Hepatocyte (in vitro differentiated cells): ENCODE results near the gene FLOT2.

Experiments used
- CTCF ChIP-seq: fragments of 200-600 bp; sonication (generic); IDR thresholded peaks from 2 replicates; pipeline ENCODE4 v1.5.1; 2016; ENCODE audit warnings: antibody characterized with exemption, mild to moderate bottlenecking; ENCODE audit not compliant: poor library complexity
- EZH2phosphoT487 ChIP-seq: fragments of 200-600 bp; sonication (generic); IDR thresholded peaks from one replicate; pipeline ENCODE4 v1.6.1; 2018; ENCODE audit warnings: antibody characterized with exemption, mild to moderate bottlenecking, low read depth, moderate library complexity; ENCODE audit not compliant: unreplicated experiment, severe bottlenecking

GRCh38 chr17:28946239-28946638 is 48.7 kb upstream of the FLOT2 start:
- no peak for TF ChIP-seq CTCF
- no peak for TF ChIP-seq EZH2phosphoT487
